Measurements from ENCODE around the gene GRID1.

- TF ChIP-seq SUZ12 (IDR thresholded peaks at IDR 0.05; ENCODE audit: extremely low read depth, insufficient read depth, insufficient read length) (no peak), ZNF274 (IDR thresholded peaks at IDR 0.05; ENCODE audit: low read depth, low read length) (no peak), YY1 (IDR thresholded peaks at IDR 0.05; ENCODE audit: insufficient read depth, insufficient read length) (no peak)
Observed at GRCh38 chr10:86163522-86164173, 202.9 kb downstream of the GRID1 start.
